ENCODE measurements around the gene TTC12. TPM values are rescaled to one million over a fixed set of nuclear protein-coding genes. Genes with fewer than 3 reads are reported as not detected.

TTC12 gene
- total and polyA plus RNA-seq, 2 of the 13 experiments (the other 11 are each of a cell fraction or from before 2014, with no cell fraction given), result 5.4 to 11.6 TPM

DNA sequence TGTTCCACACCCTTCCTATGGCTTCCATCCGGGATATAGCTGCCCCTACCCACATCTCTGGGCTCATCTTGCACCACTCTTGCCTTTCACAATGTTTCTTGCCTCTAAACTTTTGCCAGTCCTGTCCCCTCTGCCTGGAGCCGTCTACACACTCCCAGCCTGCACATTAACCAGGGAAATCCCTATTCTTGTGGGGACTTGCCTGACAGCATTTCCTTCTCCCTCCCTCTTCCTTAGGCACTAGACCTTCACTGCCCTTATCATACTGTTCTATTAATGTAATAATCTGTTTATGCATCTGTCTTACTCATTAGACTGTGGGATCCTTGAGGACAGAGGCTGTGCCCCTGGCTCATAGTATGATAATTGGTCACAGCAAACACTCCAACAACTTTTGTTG is 5.8 kb upstream of the TTC12 start (continued):
- TF ChIP-seq BRF2 (CRISPR knock-in tag; IDR thresholded peaks at IDR 0.05), result no peak

DNA sequence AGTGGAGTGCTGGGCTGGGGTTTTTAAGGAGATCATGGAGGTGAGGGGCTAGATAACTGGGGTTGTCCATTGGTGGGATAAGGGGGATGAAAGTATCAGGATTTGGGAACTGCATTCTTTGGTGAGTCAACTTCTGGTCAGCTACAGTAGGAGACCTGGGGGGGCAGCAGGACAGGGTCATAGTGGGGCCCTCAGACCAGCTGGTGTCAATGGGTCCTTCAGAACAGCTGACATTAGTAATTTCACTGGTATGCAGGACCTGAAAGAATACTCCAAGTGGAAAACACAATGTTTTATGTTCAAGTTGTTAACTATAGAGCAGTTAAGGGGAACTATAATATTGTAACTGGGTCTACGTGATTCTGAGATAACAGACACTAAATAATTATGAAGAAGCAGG is 2.8 kb upstream of the TTC12 start:
- no TSS peak for BruUV-seq (replicated peaks)
- no peaks in the 10 kb centered on the region for H3K27me3 ChIP-seq (ENCODE audit: control insufficient read depth in 1 of 2, insufficient read depth in 2 of 2, low read length in 2 of 2)
- no peak overlapping the region for H3K9ac ChIP-seq (ENCODE audit: insufficient read depth, low read depth, low read length)
- peaks cover 19% of the 10 kb centered on the region for H3K4me1 ChIP-seq (ENCODE audit: insufficient read depth, low read length)
- no peak overlapping the region for H3K27ac ChIP-seq (ENCODE audit: extremely low read length, insufficient read depth, low read length)
- H4K20me1 ChIP-seq (ENCODE audit: insufficient read depth, low read length), result no peaks in the 10 kb centered on the region
- ATAC-seq (no peak), FAIRE-seq (no peak), DNase-seq (ENCODE audit: low spot score) (no peak)
- H3K36me3 ChIP-seq (replicated peaks in 1 of 2; ENCODE audit: control insufficient read depth in 1 of 2, insufficient read depth in 2 of 2, low read length in 2 of 2), result no peaks in the 10 kb centered on the region
- intact Hi-C loops (cut with micrococcal nuclease; ENCODE audit: unreplicated experiment), result no loop called here
- H2AFZ ChIP-seq (ENCODE audit: low read length), result no peak overlapping the region
- in situ Hi-C loops (cut with HindIII; ENCODE audit: extremely low pct_ligation_motif_present, low pct_unique_long_range_greater_than_20kb), result no loop called here
- TF ChIP-seq RERE (CRISPR knock-in tag; IDR thresholded peaks at IDR 0.05; ENCODE audit: low read depth) (no peak), ZNF282 (IDR thresholded peaks at IDR 0.05; ENCODE audit: partially characterized antibody) (no peak), ZSCAN20 (CRISPR knock-in tag; IDR thresholded peaks at IDR 0.05; ENCODE audit: borderline replicate concordance) (no peak)
- H3K9me3 ChIP-seq (ENCODE audit: low read length), result no peaks in the 10 kb centered on the region
- H3K79me2 ChIP-seq (ENCODE audit: insufficient read depth, low read length), result peaks cover 3% of the 10 kb centered on the region
- WGBS (ENCODE audit: low lambda C conversion rate), result 59% methylated on average over 1 of the region's 1 CpG
- ChIA-PET CTCF (ENCODE audit: low intra/inter-chr PET ratio, low total read pairs) (no interaction called here), POLR2A (no interaction called here)
- H3K4me2 ChIP-seq (ENCODE audit: low read depth, low read length), result no peak overlapping the region
- no peak overlapping the region for H3K4me3 ChIP-seq (replicated peaks in 1 of 3; ENCODE audit: insufficient read depth in 1 of 3, low read depth in 2 of 3, low read length in 3 of 3)

Data from HepG2 (cell line).